Bronchial epithelial cell (primary cell): ENCODE measurements around the gene CHIC2. TPM values are rescaled to one million over a fixed set of nuclear protein-coding genes. Genes with fewer than 3 reads are reported as not detected.

Source experiments
- DNase-seq: peaks from one replicate; pipeline ENCODE4 v3.0.0-alpha.2; 2010; ENCODE audit warnings: low read depth
- FAIRE-seq: peaks from 2 replicates; lab custom pipeline; 2011; peaks lifted over from hg19 to GRCh38; lab: Jason Lieb, UNC
- H3K27me3 ChIP-seq: 2 replicates; pipeline ENCODE4 v1.5.1; 2011; ENCODE audit warnings: low read length; ENCODE audit not compliant: control insufficient read depth, insufficient read depth
- H3K36me3 ChIP-seq: 2 replicates; pipeline ENCODE4 v1.5.1; 2011; ENCODE audit warnings: low read length; ENCODE audit not compliant: control insufficient read depth, insufficient read depth
- H3K4me3 ChIP-seq: 2 replicates; pipeline ENCODE4 v1.5.1; 2011; ENCODE audit warnings: mild to moderate bottlenecking, low read depth, low read length, control low read depth
- CTCF ChIP-seq: IDR thresholded peaks from 2 replicates; pipeline ENCODE4 v1.5.1; 2011; ENCODE audit warnings: mild to moderate bottlenecking, moderate library complexity, low read length, control low read depth, inconsistent platforms; ENCODE audit not compliant: insufficient read depth, severe bottlenecking
- total RNA-seq: library from RNA; depleted of rRNA; stranded (reverse); fragments of >200 nt; gene quantifications from 2 replicates; pipeline ENCODE4 v1.2.1, GENCODE V29; 2014

Gene CHIC2
- total RNA-seq, 1 donor from 2014 or later, result 36.1 TPM

- no peaks in the 10 kb centered on the region for H3K36me3 ChIP-seq
- FAIRE-seq (no peak), DNase-seq (no peak)
- no peak for TF ChIP-seq CTCF
- no peaks in the 10 kb centered on the region for H3K27me3 ChIP-seq
- no peak overlapping the region for H3K4me3 ChIP-seq
Observed at GRCh38 chr4:54066088-54066415, 1.6 kb upstream of the CHIC2 start.

GRCh38 chr4:54065282-54066087 is 1.1 kb upstream of the CHIC2 start:
- TF ChIP-seq CTCF, result no peak
- DNase-seq (peak; percentile 26), FAIRE-seq (no peak)
- Histone ChIP-seq H3K27me3 (no peaks in the 10 kb centered on the region), H3K4me3 (no peak overlapping the region), H3K36me3 (no peaks in the 10 kb centered on the region)

GRCh38 chr4:54063737-54064316 is 578 bp downstream of the CHIC2 start:
- FAIRE-seq (no peak), DNase-seq (no peak)
- no peak for TF ChIP-seq CTCF
- Histone ChIP-seq H3K4me3 (peak overlapping the region; percentile 92), H3K36me3 (no peaks in the 10 kb centered on the region), H3K27me3 (no peaks in the 10 kb centered on the region)

GRCh38 chr4:54063229-54063628 is 1.2 kb downstream of the CHIC2 start:
- H3K27me3 ChIP-seq, result no peaks in the 10 kb centered on the region
- TF ChIP-seq CTCF, result no peak
- no peak for FAIRE-seq
- peak; percentile 63 for DNase-seq
- H3K36me3 ChIP-seq, result no peaks in the 10 kb centered on the region
- peak overlapping the region; percentile 92 for H3K4me3 ChIP-seq

GRCh38 chr4:54062392-54062791 is 2.0 kb downstream of the CHIC2 start:
- no peak for TF ChIP-seq CTCF
- H3K4me3 ChIP-seq, result peak overlapping the region; percentile 92
- DNase-seq (no peak), FAIRE-seq (no peak)
- H3K36me3 ChIP-seq, result no peaks in the 10 kb centered on the region
- H3K27me3 ChIP-seq, result no peaks in the 10 kb centered on the region

GRCh38 chr4:54061873-54062272 is 2.5 kb downstream of the CHIC2 start:
- TF ChIP-seq CTCF, result no peak
- Histone ChIP-seq H3K4me3 (no peak overlapping the region), H3K27me3 (no peaks in the 10 kb centered on the region), H3K36me3 (no peaks in the 10 kb centered on the region)
- FAIRE-seq, result no peak
- DNase-seq, result no peak
